WTC11 (cell line): ENCODE measurements around the gene APOBEC3G.

ENCODE experiments used
- FOXJ3 ChIP-seq: sonication (generic); formaldehyde crosslinking; IDR thresholded peaks from 2 replicates; pipeline ENCODE4 v1.9.0; 2021; ENCODE audit warnings: missing genetic modification reagents, mild to moderate bottlenecking, borderline replicate concordance
- PREB ChIP-seq: sonication (generic); formaldehyde crosslinking; IDR thresholded peaks from 2 replicates; pipeline ENCODE4 v1.8.1; 2022; ENCODE audit warnings: mild to moderate bottlenecking, missing genetic modification reagents, moderate library complexity, borderline replicate concordance
- USF2 ChIP-seq: sonication (generic); formaldehyde crosslinking; IDR thresholded peaks from 2 replicates; pipeline ENCODE4 v1.8.1; 2023; ENCODE audit warnings: mild to moderate bottlenecking, missing genetic modification reagents, moderate library complexity
- ZNF317 ChIP-seq: sonication (generic); formaldehyde crosslinking; IDR thresholded peaks from 2 replicates; pipeline ENCODE4 v1.8.1; 2023; ENCODE audit warnings: low read depth, mild to moderate bottlenecking, moderate library complexity, missing genetic modification reagents, borderline replicate concordance
- TF ChIP-seq, protein P1 (sequence below): fragments of 200-600 bp; IDR thresholded peaks from 2 replicates; pipeline ENCODE4 v1.8.0; 2022; ENCODE audit warnings: antibody characterized with exemption

DNA sequence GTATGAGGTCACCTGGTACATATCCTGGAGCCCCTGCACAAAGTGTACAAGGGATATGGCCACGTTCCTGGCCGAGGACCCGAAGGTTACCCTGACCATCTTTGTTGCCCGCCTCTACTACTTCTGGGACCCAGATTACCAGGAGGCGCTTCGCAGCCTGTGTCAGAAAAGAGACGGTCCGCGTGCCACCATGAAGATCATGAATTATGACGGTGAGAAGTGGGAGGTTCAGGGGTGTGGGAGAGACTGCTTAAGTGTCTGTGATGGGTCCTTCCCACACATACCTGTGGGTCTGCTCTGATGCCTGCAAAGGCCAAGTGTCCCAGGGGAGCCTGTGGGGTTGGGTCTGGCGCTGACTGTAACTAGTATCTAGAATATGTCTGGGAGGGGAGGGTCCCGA lies 3.9 kb downstream of the APOBEC3G start:
- TF ChIP-seq FOXJ3 (no peak), PREB (no peak), USF2 (CRISPR knock-in tag) (no peak), ZNF317 (no peak)
- TF ChIP-seq, protein P1, sequence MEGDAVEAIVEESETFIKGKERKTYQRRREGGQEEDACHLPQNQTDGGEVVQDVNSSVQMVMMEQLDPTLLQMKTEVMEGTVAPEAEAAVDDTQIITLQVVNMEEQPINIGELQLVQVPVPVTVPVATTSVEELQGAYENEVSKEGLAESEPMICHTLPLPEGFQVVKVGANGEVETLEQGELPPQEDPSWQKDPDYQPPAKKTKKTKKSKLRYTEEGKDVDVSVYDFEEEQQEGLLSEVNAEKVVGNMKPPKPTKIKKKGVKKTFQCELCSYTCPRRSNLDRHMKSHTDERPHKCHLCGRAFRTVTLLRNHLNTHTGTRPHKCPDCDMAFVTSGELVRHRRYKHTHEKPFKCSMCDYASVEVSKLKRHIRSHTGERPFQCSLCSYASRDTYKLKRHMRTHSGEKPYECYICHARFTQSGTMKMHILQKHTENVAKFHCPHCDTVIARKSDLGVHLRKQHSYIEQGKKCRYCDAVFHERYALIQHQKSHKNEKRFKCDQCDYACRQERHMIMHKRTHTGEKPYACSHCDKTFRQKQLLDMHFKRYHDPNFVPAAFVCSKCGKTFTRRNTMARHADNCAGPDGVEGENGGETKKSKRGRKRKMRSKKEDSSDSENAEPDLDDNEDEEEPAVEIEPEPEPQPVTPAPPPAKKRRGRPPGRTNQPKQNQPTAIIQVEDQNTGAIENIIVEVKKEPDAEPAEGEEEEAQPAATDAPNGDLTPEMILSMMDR, result no peak
